Effector memory CD4-positive, alpha-beta T cell (primary cell): ENCODE data around the gene FYN.

Experiments
- DNase-seq, 3 donors: peaks; one replicate each; pipeline ENCODE4 v3.0.0-alpha.2; 2020
- H3K27ac ChIP-seq: 2 replicates; pipeline ENCODE4 v1.7.0; 2013; ENCODE audit warnings: mild to moderate bottlenecking, low read length, moderate library complexity; ENCODE audit not compliant: insufficient read depth, poor library complexity, severe bottlenecking
- H3K27me3 ChIP-seq: replicated peaks from 2 replicates; pipeline ENCODE4 v1.7.0; 2013; ENCODE audit warnings: mild to moderate bottlenecking, low read length; ENCODE audit not compliant: insufficient read depth, control insufficient read depth, poor library complexity, severe bottlenecking
- H3K36me3 ChIP-seq: 2 replicates; pipeline ENCODE4 v1.7.0; 2013; ENCODE audit warnings: mild to moderate bottlenecking, low read length, moderate library complexity; ENCODE audit not compliant: control insufficient read depth, insufficient read depth
- H3K4me1 ChIP-seq: 2 replicates; pipeline ENCODE4 v1.7.0; 2013; ENCODE audit warnings: low read length, mild to moderate bottlenecking; ENCODE audit not compliant: control insufficient read depth, insufficient read depth, poor library complexity, severe bottlenecking
- H3K4me3 ChIP-seq: 2 replicates; pipeline ENCODE4 v1.7.0; 2013; ENCODE audit warnings: low read length, low read depth, mild to moderate bottlenecking; ENCODE audit not compliant: insufficient read depth, poor library complexity, severe bottlenecking
- H3K9me3 ChIP-seq: 2 replicates; pipeline ENCODE4 v1.7.0; 2013; ENCODE audit warnings: mild to moderate bottlenecking, low read length, moderate library complexity; ENCODE audit not compliant: control insufficient read depth

FYN gene

GRCh38 chr6:111709201-111709600 is 164.1 kb downstream of the FYN start:
- peaks cover 18% of the 10 kb centered on the region for H3K4me1 ChIP-seq
- H3K9me3 ChIP-seq: no peaks in the 10 kb centered on the region
- no peaks in the 10 kb centered on the region for H3K27me3 ChIP-seq
- no peak overlapping the region for H3K27ac ChIP-seq
- no peak overlapping the region for H3K4me3 ChIP-seq
- no peak for DNase-seq
- peaks cover 62% of the 10 kb centered on the region for H3K36me3 ChIP-seq

GRCh38 chr6:111707773-111708172 is 165.5 kb downstream of the FYN start:
- Histone ChIP-seq H3K9me3 (no peaks in the 10 kb centered on the region), H3K27me3 (no peaks in the 10 kb centered on the region), H3K27ac (no peak overlapping the region), H3K36me3 (peaks cover 62% of the 10 kb centered on the region), H3K4me3 (no peak overlapping the region), H3K4me1 (peaks cover 16% of the 10 kb centered on the region)
- no peak for DNase-seq

- Histone ChIP-seq H3K4me3 (no peak overlapping the region), H3K27ac (no peak overlapping the region), H3K9me3 (no peaks in the 10 kb centered on the region), H3K27me3 (no peaks in the 10 kb centered on the region), H3K4me1 (peaks cover 14% of the 10 kb centered on the region), H3K36me3 (peaks cover 71% of the 10 kb centered on the region)
- DNase-seq: no peak
Observed at GRCh38 chr6:111706841-111707391, 166.3 kb downstream of the FYN start.

GRCh38 chr6:111703723-111704122 is 169.5 kb downstream of the FYN start:
- H3K27me3 ChIP-seq: no peaks in the 10 kb centered on the region
- H3K36me3 ChIP-seq: peaks cover 95% of the 10 kb centered on the region
- H3K9me3 ChIP-seq: no peaks in the 10 kb centered on the region
- no peak overlapping the region for H3K4me3 ChIP-seq
- no peak for DNase-seq
- H3K4me1 ChIP-seq: peaks cover 9% of the 10 kb centered on the region
- H3K27ac ChIP-seq: no peak overlapping the region

- no peak overlapping the region for H3K27ac ChIP-seq
- no peak overlapping the region for H3K4me3 ChIP-seq
- DNase-seq: no peak
- H3K4me1 ChIP-seq: peaks cover 9% of the 10 kb centered on the region
- no peaks in the 10 kb centered on the region for H3K9me3 ChIP-seq
- peaks cover 85% of the 10 kb centered on the region for H3K36me3 ChIP-seq
- no peaks in the 10 kb centered on the region for H3K27me3 ChIP-seq
Observed at GRCh38 chr6:111702268-111702667, 171.0 kb downstream of the FYN start.

GRCh38 chr6:111701146-111701545 is 172.1 kb downstream of the FYN start:
- no peak for DNase-seq
- no peaks in the 10 kb centered on the region for H3K9me3 ChIP-seq
- peaks cover 85% of the 10 kb centered on the region for H3K36me3 ChIP-seq
- H3K4me3 ChIP-seq: no peak overlapping the region
- H3K27ac ChIP-seq: no peak overlapping the region
- H3K4me1 ChIP-seq: peaks cover 9% of the 10 kb centered on the region
- H3K27me3 ChIP-seq: no peaks in the 10 kb centered on the region

- H3K27me3 ChIP-seq: no peaks in the 10 kb centered on the region
- H3K4me3 ChIP-seq: no peak overlapping the region
- H3K4me1 ChIP-seq: peaks cover 9% of the 10 kb centered on the region
- H3K27ac ChIP-seq: no peak overlapping the region
- DNase-seq: no peak
- peaks cover 84% of the 10 kb centered on the region for H3K36me3 ChIP-seq
- H3K9me3 ChIP-seq: no peaks in the 10 kb centered on the region
Observed at GRCh38 chr6:111700135-111700690, 173.0 kb downstream of the FYN start.

GRCh38 chr6:111699123-111699522 is 174.1 kb downstream of the FYN start:
- Histone ChIP-seq H3K4me1 (peaks cover 10% of the 10 kb centered on the region), H3K4me3 (no peak overlapping the region), H3K36me3 (peaks cover 83% of the 10 kb centered on the region), H3K27ac (no peak overlapping the region), H3K9me3 (no peaks in the 10 kb centered on the region), H3K27me3 (no peaks in the 10 kb centered on the region)
- DNase-seq: no peak

GRCh38 chr6:111696814-111697213 is 176.4 kb downstream of the FYN start:
- H3K9me3 ChIP-seq: no peaks in the 10 kb centered on the region
- H3K36me3 ChIP-seq: peaks cover 82% of the 10 kb centered on the region
- H3K27ac ChIP-seq: no peak overlapping the region
- DNase-seq: no peak
- peaks cover 28% of the 10 kb centered on the region for H3K4me1 ChIP-seq
- no peak overlapping the region for H3K4me3 ChIP-seq
- H3K27me3 ChIP-seq: no peaks in the 10 kb centered on the region

GRCh38 chr6:111692327-111693164 is 180.7 kb downstream of the FYN start:
- H3K4me1 ChIP-seq: peaks cover 18% of the 10 kb centered on the region
- H3K27me3 ChIP-seq: no peaks in the 10 kb centered on the region
- H3K36me3 ChIP-seq: peaks cover 84% of the 10 kb centered on the region
- H3K9me3 ChIP-seq: no peaks in the 10 kb centered on the region
- H3K27ac ChIP-seq: peak overlapping the region; percentile 43
- DNase-seq: no peak
- no peak overlapping the region for H3K4me3 ChIP-seq
